Measurements from ENCODE around the gene AFF2. TPM values are rescaled to one million over a fixed set of nuclear protein-coding genes. Genes with fewer than 3 reads are reported as not detected.

Gene AFF2
- total and polyA plus RNA-seq, 2 donors (not counting 3 experiments of a cell fraction or from before 2014, with no cell fraction given): 0.03 to 0.07 TPM

DNA sequence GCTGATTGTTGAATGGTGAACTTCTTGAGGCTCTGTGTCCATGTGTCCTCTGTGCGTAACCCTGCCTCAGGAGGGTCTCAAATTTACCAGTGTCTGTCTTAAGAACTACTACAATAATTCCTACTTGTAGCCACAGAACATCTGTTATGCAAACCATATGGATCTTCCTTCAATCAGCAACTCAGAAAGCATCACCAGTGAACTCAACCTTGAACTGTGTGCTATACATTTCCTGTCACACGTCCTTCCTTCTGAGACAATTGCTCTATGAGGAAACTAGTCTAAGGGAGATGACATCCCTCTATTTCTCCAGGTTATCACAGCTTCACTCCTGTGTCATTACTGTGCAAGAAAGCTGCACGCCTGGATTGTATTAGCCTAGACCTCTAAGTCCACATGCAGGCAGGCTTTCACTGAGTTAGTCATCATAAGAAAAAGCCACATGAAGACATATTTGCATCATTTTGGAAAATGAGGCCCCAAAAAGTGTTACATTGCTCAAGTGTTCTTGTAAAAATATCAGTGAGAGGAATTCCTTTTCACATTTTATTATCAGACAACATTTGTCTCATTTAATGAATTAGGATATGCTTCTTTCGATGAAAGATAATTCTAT is 157.8 kb downstream of the AFF2 start:
- no peak for DNase-seq (ENCODE audit: low read depth, low spot score)
- intact Hi-C loops (cut with micrococcal nuclease) (no loop called here), dilution Hi-C loops (cut with MboI; ENCODE audit: extremely low pct_ligation_motif_present, low sequenced_read_pairs) (no loop called here)
- H3K4me3 ChIP-seq (replicated peaks in 1 of 3; ENCODE audit: insufficient read depth in 1 of 3, low read depth in 1 of 3, low read length in 3 of 3): no peak overlapping the region
- H3K9me3 ChIP-seq (replicated peaks; ENCODE audit: control insufficient read depth, insufficient read depth, low read length): no peaks in the 10 kb centered on the region
- POLR2A ChIA-PET: no interaction called here
- H4K20me1 ChIP-seq (replicated peaks; ENCODE audit: control insufficient read depth, extremely low read depth, insufficient read depth, low read length): no peaks in the 10 kb centered on the region
- CTCF ChIA-PET: no interaction called here
- H2AFZ ChIP-seq (ENCODE audit: low read depth, low read length): no peak overlapping the region
- H3K27me3 ChIP-seq (ENCODE audit: control insufficient read depth in 2 of 2, insufficient read depth in 2 of 2, low read length in 2 of 2): no peaks in the 10 kb centered on the region
- H3K4me2 ChIP-seq (ENCODE audit: insufficient read depth, low read length): no peak overlapping the region
- H3K9me1 ChIP-seq (replicated peaks; ENCODE audit: control insufficient read depth, extremely low read depth, insufficient read depth, low read length): no peaks in the 10 kb centered on the region
- no peaks in the 10 kb centered on the region for H3K36me3 ChIP-seq (ENCODE audit: control insufficient read depth in 2 of 2, extremely low read depth in 1 of 2, insufficient read depth in 2 of 2, low read length in 2 of 2)
- no peak overlapping the region for H3K9ac ChIP-seq (replicated peaks; ENCODE audit: extremely low read depth, insufficient read depth, low read length)
- FAIRE-seq: no peak
- no peaks in the 10 kb centered on the region for H3K4me1 ChIP-seq (ENCODE audit: control insufficient read depth, extremely low read depth, insufficient read depth, low read length)
- no peak for TF ChIP-seq FOS (IDR thresholded peaks at IDR 0.05; ENCODE audit: borderline replicate concordance, insufficient read depth, low read length)
- TF ChIP-seq POLR2AphosphoS5 (IDR thresholded peaks at IDR 0.05; ENCODE audit: insufficient read depth, low read depth, low read length): no peak
- no peak for TF ChIP-seq JUN (IDR thresholded peaks at IDR 0.05; ENCODE audit: borderline replicate concordance, insufficient read depth, insufficient read length, low read depth)
- TF ChIP-seq, protein P1, sequence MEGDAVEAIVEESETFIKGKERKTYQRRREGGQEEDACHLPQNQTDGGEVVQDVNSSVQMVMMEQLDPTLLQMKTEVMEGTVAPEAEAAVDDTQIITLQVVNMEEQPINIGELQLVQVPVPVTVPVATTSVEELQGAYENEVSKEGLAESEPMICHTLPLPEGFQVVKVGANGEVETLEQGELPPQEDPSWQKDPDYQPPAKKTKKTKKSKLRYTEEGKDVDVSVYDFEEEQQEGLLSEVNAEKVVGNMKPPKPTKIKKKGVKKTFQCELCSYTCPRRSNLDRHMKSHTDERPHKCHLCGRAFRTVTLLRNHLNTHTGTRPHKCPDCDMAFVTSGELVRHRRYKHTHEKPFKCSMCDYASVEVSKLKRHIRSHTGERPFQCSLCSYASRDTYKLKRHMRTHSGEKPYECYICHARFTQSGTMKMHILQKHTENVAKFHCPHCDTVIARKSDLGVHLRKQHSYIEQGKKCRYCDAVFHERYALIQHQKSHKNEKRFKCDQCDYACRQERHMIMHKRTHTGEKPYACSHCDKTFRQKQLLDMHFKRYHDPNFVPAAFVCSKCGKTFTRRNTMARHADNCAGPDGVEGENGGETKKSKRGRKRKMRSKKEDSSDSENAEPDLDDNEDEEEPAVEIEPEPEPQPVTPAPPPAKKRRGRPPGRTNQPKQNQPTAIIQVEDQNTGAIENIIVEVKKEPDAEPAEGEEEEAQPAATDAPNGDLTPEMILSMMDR (IDR thresholded peaks at IDR 0.05; ENCODE audit: extremely low read depth in 1 of 2, insufficient read depth in 1 of 2, low read depth in 1 of 2, low read length in 2 of 2): no peak
- TF ChIP-seq MYC (IDR thresholded peaks at IDR 0.05; ENCODE audit: low read depth, low read length): no peak
- no peak for TF ChIP-seq POLR2A (IDR thresholded peaks at IDR 0.05; ENCODE audit: low read depth, low read length)
- no peak for TF ChIP-seq EZH2 (IDR thresholded peaks at IDR 0.05; ENCODE audit: borderline replicate concordance, low read depth, low read length, severe bottlenecking)
- TF ChIP-seq GATA2 (IDR thresholded peaks at IDR 0.05; ENCODE audit: insufficient read depth, insufficient read length, low read depth, low read length): no peak
- TF ChIP-seq, protein P2, sequence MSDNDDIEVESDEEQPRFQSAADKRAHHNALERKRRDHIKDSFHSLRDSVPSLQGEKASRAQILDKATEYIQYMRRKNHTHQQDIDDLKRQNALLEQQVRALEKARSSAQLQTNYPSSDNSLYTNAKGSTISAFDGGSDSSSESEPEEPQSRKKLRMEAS (IDR thresholded peaks at IDR 0.05; ENCODE audit: insufficient read depth, insufficient read length): no peak
- no peaks in the 10 kb centered on the region for H3K79me2 ChIP-seq (ENCODE audit: control insufficient read depth, insufficient read depth, low read length)
- BruUV-seq (replicated peaks): no TSS peak
- H3K27ac ChIP-seq (ENCODE audit: insufficient read depth, low read depth, low read length): no peak overlapping the region

Data from endothelial cell of umbilical vein (primary cell).